GM10248 (cell line): ENCODE measurements around the gene SPOCK3.
"Not testable (repeated sequence)": the region's sequence is repeated elsewhere in the genome, so short reads cannot be mapped to it uniquely, and the experiment has no call there.

ENCODE experiments used
- CTCF ChIA-PET: fragments of 300-600 bp; sonication (Branson Sonifier 250); formaldehyde crosslinking; extraction: SDS; loops from one replicate; lab custom pipeline; 2021; ENCODE audit warnings: antibody characterized with exemption; lab: Yijun Ruan, JAX
- POLR2A ChIA-PET: fragments of 350-650 bp; sonication (Branson Sonifier 250); formaldehyde crosslinking; extraction: SDS; loops from one replicate; lab custom pipeline; 2020; ENCODE audit warnings: antibody characterized with exemption; lab: Yijun Ruan, JAX
- DNase-seq: peaks from one replicate; pipeline ENCODE4 v3.0.0; 2012; ENCODE audit errors: extremely low spot score
- TF ChIP-seq, protein P1 (sequence below): IDR thresholded peaks from 2 replicates; pipeline ENCODE4 v1.5.1; 2012; ENCODE audit warnings: mild to moderate bottlenecking, low read depth; ENCODE audit errors: extremely low read depth, missing control alignments, control extremely low read depth

Gene SPOCK3

DNA sequence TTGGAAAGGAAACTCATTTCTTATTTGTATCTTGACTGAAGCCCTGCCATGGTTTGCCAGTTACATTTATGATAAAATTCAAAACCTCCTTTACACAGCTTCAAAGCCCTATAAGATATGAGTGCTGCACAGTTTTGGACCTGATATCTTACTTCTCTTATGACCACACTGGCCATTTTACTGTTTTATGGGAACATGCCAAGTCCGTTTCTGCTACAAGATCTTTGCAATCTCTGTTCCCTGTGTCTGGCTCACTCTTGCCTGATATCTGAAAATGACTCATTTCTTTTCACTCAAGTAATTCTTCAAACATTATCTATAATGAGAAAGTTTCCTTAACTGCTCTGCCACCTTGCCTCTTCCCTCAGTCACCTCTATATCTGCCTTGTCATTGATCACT, 247.3 kb downstream of the SPOCK3 start:
- POLR2A ChIA-PET = no interaction called here
- TF ChIP-seq, protein P1, sequence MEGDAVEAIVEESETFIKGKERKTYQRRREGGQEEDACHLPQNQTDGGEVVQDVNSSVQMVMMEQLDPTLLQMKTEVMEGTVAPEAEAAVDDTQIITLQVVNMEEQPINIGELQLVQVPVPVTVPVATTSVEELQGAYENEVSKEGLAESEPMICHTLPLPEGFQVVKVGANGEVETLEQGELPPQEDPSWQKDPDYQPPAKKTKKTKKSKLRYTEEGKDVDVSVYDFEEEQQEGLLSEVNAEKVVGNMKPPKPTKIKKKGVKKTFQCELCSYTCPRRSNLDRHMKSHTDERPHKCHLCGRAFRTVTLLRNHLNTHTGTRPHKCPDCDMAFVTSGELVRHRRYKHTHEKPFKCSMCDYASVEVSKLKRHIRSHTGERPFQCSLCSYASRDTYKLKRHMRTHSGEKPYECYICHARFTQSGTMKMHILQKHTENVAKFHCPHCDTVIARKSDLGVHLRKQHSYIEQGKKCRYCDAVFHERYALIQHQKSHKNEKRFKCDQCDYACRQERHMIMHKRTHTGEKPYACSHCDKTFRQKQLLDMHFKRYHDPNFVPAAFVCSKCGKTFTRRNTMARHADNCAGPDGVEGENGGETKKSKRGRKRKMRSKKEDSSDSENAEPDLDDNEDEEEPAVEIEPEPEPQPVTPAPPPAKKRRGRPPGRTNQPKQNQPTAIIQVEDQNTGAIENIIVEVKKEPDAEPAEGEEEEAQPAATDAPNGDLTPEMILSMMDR = no peak

GRCh38 chr4:166981847-166982246, 252.4 kb downstream of the SPOCK3 start:
- TF ChIP-seq, protein P1 = no peak
- DNase-seq = no peak
- ChIA-PET POLR2A (no interaction called here), CTCF (interaction anchor here (1.2 kb wide), 1 partner anchor 7 kb away, joined by 3 read pairs; no protein-coding TSS in a partner anchor)

More for the DNA sequence above, 247.3 kb downstream of the SPOCK3 start:
- no peak for DNase-seq
- CTCF ChIA-PET = interaction anchor here (0.9 kb wide), 1 partner anchor 9 kb away, joined by 3 read pairs; no protein-coding TSS in a partner anchor

GRCh38 chr4:166980419-166980818, 253.9 kb downstream of the SPOCK3 start:
- DNase-seq = no peak
- TF ChIP-seq, protein P1 = no peak
- ChIA-PET CTCF (interaction anchor here (0.8 to 2.1 kb wide), 8 partner anchors 9 to 385 kb away, joined by 3 to 6 read pairs (median 3); no protein-coding TSS in a partner anchor), POLR2A (no interaction called here)

GRCh38 chr4:166977596-166977995, 256.7 kb downstream of the SPOCK3 start:
- TF ChIP-seq, protein P1 = no peak
- CTCF ChIA-PET = interaction anchor here (1.1 kb wide), 1 partner anchor 9 kb away, joined by 3 read pairs; no protein-coding TSS in a partner anchor
- POLR2A ChIA-PET = no interaction called here
- no peak for DNase-seq

DNA sequence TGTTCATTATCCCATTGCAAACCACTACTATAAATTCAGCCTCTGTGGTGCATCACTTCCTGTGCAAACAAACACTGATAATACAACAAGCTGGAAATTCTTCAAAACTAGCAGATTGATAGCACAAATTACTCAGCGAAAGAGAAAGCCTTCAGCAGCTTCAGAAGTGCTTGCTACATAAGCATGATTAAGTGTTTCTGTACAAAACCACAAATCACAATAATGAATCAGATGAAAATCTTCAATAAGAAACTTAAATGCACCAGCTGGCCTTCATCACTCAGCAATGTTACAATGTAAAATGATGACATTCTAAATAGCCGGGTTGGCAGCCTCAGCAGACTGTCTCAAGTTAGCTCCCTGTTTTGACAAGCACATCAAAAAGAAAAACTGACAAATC, 262.2 kb downstream of the SPOCK3 start:
- ChIA-PET CTCF (no interaction called here), POLR2A (no interaction called here)
- TF ChIP-seq, protein P1 = no peak
- DNase-seq = no peak

DNA sequence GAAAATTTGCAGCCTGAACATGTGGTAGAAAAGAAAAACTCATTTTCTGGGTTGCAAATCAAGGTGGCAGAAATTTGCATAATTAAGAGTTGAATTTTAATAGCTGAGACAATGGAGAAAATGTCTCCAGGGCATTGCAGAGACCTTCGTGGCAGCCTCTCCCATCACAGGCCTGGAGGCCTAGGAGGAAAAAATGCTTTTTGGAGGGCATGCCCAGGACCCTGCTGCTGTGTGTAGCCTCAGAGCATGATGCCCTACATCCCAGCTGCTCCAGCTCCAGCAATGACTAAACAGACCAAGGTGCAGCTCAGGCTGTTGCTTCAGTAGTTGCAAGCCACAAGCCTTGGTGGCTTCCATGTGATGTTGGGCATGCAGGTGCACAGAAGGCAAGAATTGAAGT, 266.1 kb downstream of the SPOCK3 start:
- DNase-seq, POLR2A ChIA-PET: not testable (repeated sequence)
- CTCF ChIA-PET = interaction anchor here (1.5 kb wide), 1 partner anchor 13 kb away, joined by 4 read pairs; no protein-coding TSS in a partner anchor

GRCh38 chr4:166965562-166965961, 268.7 kb downstream of the SPOCK3 start:
- ChIA-PET CTCF (interaction anchor here (1.9 kb wide), 1 partner anchor 15 kb away, joined by 6 read pairs; no protein-coding TSS in a partner anchor), POLR2A (no interaction called here)
- no peak for DNase-seq
- TF ChIP-seq, protein P1 = no peak
